ENCODE data around the gene EYA2. TPM values are rescaled to one million over a fixed set of nuclear protein-coding genes. Genes with fewer than 3 reads are reported as not detected.

Gene EYA2
- total and polyA plus RNA-seq, 11 donors: 0.30 to 4.2 (median 0.70) TPM

GRCh38 chr20:46964618-46965455 is 70.2 kb downstream of the EYA2 start:
- Histone ChIP-seq H3K36me3 (no peaks in the 10 kb centered on the region), H3K4me3 (no peak overlapping the region), H3K27me3 (peaks cover 0 to 14% (median 0%) of the 10 kb centered on the region in 9 donors), H3K4me1 (no peaks in the 10 kb centered on the region), H3K9me3 (no peaks in the 10 kb centered on the region), H3K27ac (no peak overlapping the region)
- DNase-seq (no peak), ATAC-seq (no peak)
- 91 to 93% (median 93%) methylated on average over 17 of the region's 17 CpGs for WGBS, 4 donors
- intact Hi-C loops (cut with DNase I): no loop called here
- TF ChIP-seq POLR2A (IDR thresholded peaks at IDR 0.05) (no peak), CTCF (IDR thresholded peaks at IDR 0.05) (no peak)

GRCh38 chr20:46965477-46965876 is 70.8 kb downstream of the EYA2 start:
- 79 to 96% (median 92%) methylated on average over 12 to 14 of the region's 14 CpGs for WGBS, 4 donors
- Histone ChIP-seq H3K4me3 (no peak overlapping the region), H3K36me3 (no peaks in the 10 kb centered on the region), H3K4me1 (no peaks in the 10 kb centered on the region), H3K9me3 (no peaks in the 10 kb centered on the region), H3K27me3 (peaks cover 0 to 14% (median 0%) of the 10 kb centered on the region in 9 donors), H3K27ac (no peak overlapping the region)
- no peak for DNase-seq
- intact Hi-C loops (cut with DNase I): no loop called here
- TF ChIP-seq POLR2A (IDR thresholded peaks at IDR 0.05) (no peak), CTCF (IDR thresholded peaks at IDR 0.05) (no peak)
- no peak for ATAC-seq

- intact Hi-C loops (cut with DNase I): no loop called here
- no peak overlapping the region for H3K27ac ChIP-seq
- no peaks in the 10 kb centered on the region for H3K4me1 ChIP-seq
- H3K36me3 ChIP-seq: no peaks in the 10 kb centered on the region
- H3K9me3 ChIP-seq: no peaks in the 10 kb centered on the region
- ATAC-seq (no peak), DNase-seq (no peak)
- peaks cover 0 to 14% (median 0%) of the 10 kb centered on the region in 9 donors for H3K27me3 ChIP-seq
- TF ChIP-seq POLR2A (IDR thresholded peaks at IDR 0.05): no peak
- no peak for TF ChIP-seq CTCF (IDR thresholded peaks at IDR 0.05)
- WGBS, 4 donors: 63 to 77% (median 71%) methylated on average over 2 of the region's 2 CpGs
- no peak overlapping the region for H3K4me3 ChIP-seq
Measured at GRCh38 chr20:46967646-46968045, 73.0 kb downstream of the EYA2 start.

GRCh38 chr20:46970937-46971630 is 76.4 kb downstream of the EYA2 start:
- peaks cover 0 to 22% (median 0%) of the 10 kb centered on the region in 9 donors for H3K27me3 ChIP-seq
- TF ChIP-seq CTCF (IDR thresholded peaks at IDR 0.05) (no peak), POLR2A (IDR thresholded peaks at IDR 0.05) (no peak)
- no peak overlapping the region for H3K27ac ChIP-seq
- DNase-seq: no peak
- H3K36me3 ChIP-seq: no peaks in the 10 kb centered on the region
- no peaks in the 10 kb centered on the region for H3K9me3 ChIP-seq
- no peak overlapping the region for H3K4me3 ChIP-seq
- ATAC-seq: peak in 1 of 4 donors; percentile 31
- no peaks in the 10 kb centered on the region for H3K4me1 ChIP-seq
- intact Hi-C loops (cut with DNase I): no loop called here
- WGBS, 4 donors: 21 to 36% (median 23%) methylated on average over 4 of the region's 4 CpGs

Data from heart left ventricle (tissue), 16 donors.